HepG2 (cell line): ENCODE data around the gene SLC22A4. TPM values are rescaled to one million over a fixed set of nuclear protein-coding genes. Genes with fewer than 3 reads are reported as not detected.

Experiments used
- ATAC-seq: fragments of 200-7000 bp; cut with Tn5 transposase; 3 replicates; pipeline ENCODE4 v1.9.1; 2020; ENCODE audit warnings: mild to moderate bottlenecking, moderate library complexity
- BruUV-seq: library from RNA; stranded (reverse); fragments of 400-500 nt; replicated peaks from 2 replicates; lab custom pipeline; 2021; lab: Mats Ljungman, UMichigan
- CTCF ChIA-PET: fragments of 300-600 bp; formaldehyde crosslinking; extraction: SDS; loops from one replicate; lab custom pipeline; 2021; ENCODE audit warnings: low total read pairs, inconsistent platforms, low intra/inter-chr PET ratio; lab: Yijun Ruan, JAX
- POLR2A ChIA-PET: fragments of 350-600 bp; sonication (Branson Sonifier 250); formaldehyde crosslinking; loops from one replicate; lab custom pipeline; 2020; ENCODE audit warnings: antibody characterized with exemption, inconsistent platforms; lab: Yijun Ruan, JAX
- DNase-seq: peaks from one replicate; pipeline ENCODE4 v3.0.0-alpha.2; 2015; ENCODE audit warnings: low spot score
- FAIRE-seq: peaks from 3 replicates; lab custom pipeline; 2011; peaks lifted over from hg19 to GRCh38; lab: Jason Lieb, UNC
- H2AFZ ChIP-seq: one replicate; pipeline ENCODE4 v1.6.1; 2011; ENCODE audit warnings: low read length, inconsistent platforms
- H3K27ac ChIP-seq: fragments of 300-600 bp; 3 replicates; pipeline ENCODE4 v1.8.0; 2011; ENCODE audit warnings: mixed run types, mild to moderate bottlenecking, mixed read lengths, low read length, inconsistent platforms; ENCODE audit not compliant: insufficient read depth; ENCODE audit errors: extremely low read length
- H3K27me3 ChIP-seq, 2 experiments: fragments of 200-600 bp in 1 of 2; 2 replicates in 1 of 2; 3 replicates in 1 of 2; pipeline versions ENCODE4 v1.6.0 to v1.8.0; 2011; ENCODE audit warnings: low read length in 2 of 2, mild to moderate bottlenecking in 2 of 2, moderate library complexity in 2 of 2, inconsistent platforms in 1 of 2; ENCODE audit not compliant: insufficient read depth in 2 of 2, control insufficient read depth in 1 of 2
- H3K36me3 ChIP-seq, 2 experiments: fragments of 200-600 bp in 1 of 2; replicated peaks in 1 of 2; 2 replicates in 1 of 2; 3 replicates in 1 of 2; pipeline versions ENCODE4 v1.5.1 to v1.8.0; 2011; ENCODE audit warnings: low read length in 2 of 2, inconsistent platforms in 1 of 2; ENCODE audit not compliant: insufficient read depth in 2 of 2, control insufficient read depth in 1 of 2
- H3K4me1 ChIP-seq: 2 replicates; pipeline ENCODE4 v1.5.1; 2012; ENCODE audit warnings: low read length, inconsistent platforms; ENCODE audit not compliant: insufficient read depth
- H3K4me2 ChIP-seq: 2 replicates; pipeline ENCODE4 v1.6.0; 2011; ENCODE audit warnings: low read depth, low read length, inconsistent platforms
- H3K4me3 ChIP-seq, 3 experiments: fragments of 200-600 bp in 1 of 3; sonication (generic), shearing (Covaris generic) in 1 of 3; replicated peaks in 1 of 3; 2 replicates each; pipeline ENCODE4 v1.5.1; 2011 to 2016; ENCODE audit warnings: low read length in 3 of 3, inconsistent platforms in 2 of 3, low read depth in 2 of 3, mild to moderate bottlenecking in 2 of 3, control low read depth in 1 of 3, mixed read lengths in 1 of 3; ENCODE audit not compliant: insufficient read depth in 1 of 3
- H3K79me2 ChIP-seq: one replicate; pipeline ENCODE4 v1.6.1; 2011; ENCODE audit warnings: low read length, inconsistent platforms; ENCODE audit not compliant: insufficient read depth
- H3K9ac ChIP-seq: 2 replicates; pipeline ENCODE4 v1.6.0; 2011; ENCODE audit warnings: mild to moderate bottlenecking, low read depth, low read length, inconsistent platforms; ENCODE audit not compliant: insufficient read depth
- H3K9me3 ChIP-seq: 2 replicates; pipeline ENCODE4 v1.5.1; 2012; ENCODE audit warnings: mild to moderate bottlenecking, low read length
- H4K20me1 ChIP-seq: 2 replicates; pipeline ENCODE4 v1.6.0; 2011; ENCODE audit warnings: inconsistent platforms, mild to moderate bottlenecking, low read length, moderate library complexity; ENCODE audit not compliant: insufficient read depth
- FOXA1 ChIP-seq, 2 experiments: fragments of 450-650 bp in 1 of 2; sonication (generic) in 1 of 2; formaldehyde crosslinking in 1 of 2; IDR thresholded peaks; 2 replicates each; pipeline versions ENCODE4 v1.4.0 to v1.6.1; 2016 to 2020; ENCODE audit warnings: missing genetic modification reagents in 1 of 2
- JUN ChIP-seq: sonication (generic); formaldehyde crosslinking; IDR thresholded peaks from 2 replicates; pipeline ENCODE4 v1.4.0; 2020; ENCODE audit warnings: mild to moderate bottlenecking, missing genetic modification reagents
- PRMT3 ChIP-seq: sonication (generic); formaldehyde crosslinking; IDR thresholded peaks from 2 replicates; pipeline ENCODE4 v1.8.1; 2022; ENCODE audit warnings: low read depth, mild to moderate bottlenecking, moderate library complexity, missing genetic modification reagents, borderline replicate concordance
- SYNCRIP ChIP-seq: fragments of 200-400 bp; formaldehyde crosslinking; IDR thresholded peaks from 2 replicates; pipeline ENCODE4 v1.6.1; 2018; ENCODE audit warnings: mild to moderate bottlenecking, low read depth, low read length; ENCODE audit not compliant: insufficient read depth
- ZNF30 ChIP-seq: sonication (generic); formaldehyde crosslinking; IDR thresholded peaks from 2 replicates; pipeline ENCODE4 v1.5.0; 2020; ENCODE audit warnings: mild to moderate bottlenecking, missing genetic modification reagents
- in situ Hi-C: cut with HindIII; loops from 2 replicates; pipeline ENCODE4 v1.10.0; 2017; ENCODE audit warnings: low pct_unique_long_range_greater_than_20kb; ENCODE audit not compliant: extremely low pct_ligation_motif_present
- intact Hi-C: fragments of 100-400 bp; cut with micrococcal nuclease; formaldehyde crosslinking; loops from one replicate; pipeline ENCODE4 v1.10.0; 2022; ENCODE audit not compliant: unreplicated experiment
- polyA plus RNA-seq, 8 experiments: library from polyadenylated mRNA; depleted of rRNA in 3 of 8; stranded (reverse) in 7 of 8; unstranded in 1 of 8; fragments of >200 nt; fragmentation: Illumina TruSeq in 4 of 8; extraction: Trizol in 4 of 8; gene quantifications; 2 replicates each; pipeline versions ENCODE4 v1.2.1 to v1.2.3, GENCODE V29; 2011 to 2016; ENCODE audit warnings: low read depth in 4 of 8, missing spikeins in 1 of 8, mixed read lengths in 1 of 8; ENCODE audit not compliant: insufficient read depth in 1 of 8
- total RNA-seq, 5 experiments: library from RNA; depleted of rRNA; stranded (reverse); fragments of >200 nt; fragmentation: Illumina TruSeq; extraction: Trizol; gene quantifications; 2 replicates each; pipeline ENCODE4 v1.2.3, GENCODE V29; 2016; ENCODE audit warnings: low read depth in 1 of 5
- TF ChIP-seq, protein P1 (sequence below): sonication (generic); formaldehyde crosslinking; IDR thresholded peaks from 2 replicates; pipeline ENCODE4 v1.5.0; 2020; ENCODE audit warnings: missing genetic modification reagents
- TF ChIP-seq, protein P2 (sequence below): sonication (generic); formaldehyde crosslinking; IDR thresholded peaks from 2 replicates; pipeline ENCODE4 v1.5.0; 2020; ENCODE audit warnings: mild to moderate bottlenecking, missing genetic modification reagents
- TF ChIP-seq, protein P3 (sequence below): sonication (generic); formaldehyde crosslinking; IDR thresholded peaks from 2 replicates; pipeline ENCODE4 v1.9.0; 2022; ENCODE audit warnings: low read depth, missing genetic modification reagents
- TF ChIP-seq, protein P4 (sequence below): sonication (generic); formaldehyde crosslinking; IDR thresholded peaks from 2 replicates; pipeline ENCODE4 v1.4.0; 2020; ENCODE audit warnings: mild to moderate bottlenecking, missing genetic modification reagents
- TF ChIP-seq, protein P5 (sequence below): sonication (generic); formaldehyde crosslinking; IDR thresholded peaks from 2 replicates; pipeline ENCODE4 v1.8.1; 2023; ENCODE audit warnings: mild to moderate bottlenecking, missing genetic modification reagents, borderline replicate concordance

The SLC22A4 gene
- total and polyA plus RNA-seq, 2 of the 13 experiments (the other 11 are each of a cell fraction or from before 2014, with no cell fraction given) = 0.33 to 0.62 TPM

DNA sequence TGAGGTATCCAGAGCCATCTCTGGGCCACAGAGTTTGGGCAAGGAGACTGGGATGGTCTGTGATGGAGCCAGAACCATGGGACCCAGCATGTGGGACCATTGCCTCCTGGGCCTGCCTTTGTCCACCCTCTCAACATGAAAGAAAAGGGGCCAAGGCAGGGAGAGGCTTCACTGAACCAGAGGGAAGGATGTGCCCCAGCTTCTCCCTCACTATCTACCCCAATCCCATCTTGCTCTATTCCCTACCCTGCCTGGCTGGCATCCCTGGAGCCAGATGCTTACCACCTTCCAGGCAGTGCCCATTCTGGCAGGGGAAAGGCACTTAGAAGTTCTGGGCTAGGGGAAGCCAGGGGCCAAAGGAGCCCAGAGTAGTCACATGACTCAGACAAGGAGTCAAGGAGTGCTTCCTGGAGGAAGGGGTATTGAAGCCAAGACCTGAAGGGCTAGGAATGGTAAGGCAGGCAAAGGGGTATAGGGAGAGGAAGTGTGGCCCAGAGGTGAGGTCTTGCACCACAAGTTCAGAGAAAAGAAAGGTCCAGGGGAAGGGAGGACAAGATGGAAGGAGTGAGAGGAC lies 26.9 kb upstream of the SLC22A4 start:
- no peak overlapping the region for H2AFZ ChIP-seq
- H3K79me2 ChIP-seq = no peaks in the 10 kb centered on the region
- ChIA-PET POLR2A (no interaction called here), CTCF (no interaction called here)
- no peak overlapping the region for H3K27ac ChIP-seq
- H3K9ac ChIP-seq = no peak overlapping the region
- H3K9me3 ChIP-seq = no peaks in the 10 kb centered on the region
- ATAC-seq (no peak), FAIRE-seq (no peak), DNase-seq (no peak)
- in situ Hi-C loops = no loop called here
- BruUV-seq = no TSS peak
- no peaks in the 10 kb centered on the region for H3K27me3 ChIP-seq
- H4K20me1 ChIP-seq = no peaks in the 10 kb centered on the region
- H3K36me3 ChIP-seq = no peaks in the 10 kb centered on the region
- intact Hi-C loops = no loop called here
- no peak overlapping the region for H3K4me3 ChIP-seq
- H3K4me1 ChIP-seq = peaks cover 52% of the 10 kb centered on the region
- no peak overlapping the region for H3K4me2 ChIP-seq
- TF ChIP-seq, protein P1, sequence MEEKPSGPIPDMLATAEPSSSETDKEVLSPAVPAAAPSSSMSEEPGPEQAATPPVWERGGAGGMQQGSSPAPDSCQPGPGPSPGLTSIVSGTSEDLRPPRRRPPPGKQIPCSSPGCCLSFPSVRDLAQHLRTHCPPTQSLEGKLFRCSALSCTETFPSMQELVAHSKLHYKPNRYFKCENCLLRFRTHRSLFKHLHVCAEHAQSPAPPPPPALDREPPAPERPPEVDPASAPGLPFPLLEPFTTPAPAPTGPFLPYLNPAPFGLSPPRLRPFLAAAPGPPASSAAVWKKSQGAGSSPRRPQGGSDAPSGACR (CRISPR knock-in tag) = no peak
- TF ChIP-seq, protein P2, sequence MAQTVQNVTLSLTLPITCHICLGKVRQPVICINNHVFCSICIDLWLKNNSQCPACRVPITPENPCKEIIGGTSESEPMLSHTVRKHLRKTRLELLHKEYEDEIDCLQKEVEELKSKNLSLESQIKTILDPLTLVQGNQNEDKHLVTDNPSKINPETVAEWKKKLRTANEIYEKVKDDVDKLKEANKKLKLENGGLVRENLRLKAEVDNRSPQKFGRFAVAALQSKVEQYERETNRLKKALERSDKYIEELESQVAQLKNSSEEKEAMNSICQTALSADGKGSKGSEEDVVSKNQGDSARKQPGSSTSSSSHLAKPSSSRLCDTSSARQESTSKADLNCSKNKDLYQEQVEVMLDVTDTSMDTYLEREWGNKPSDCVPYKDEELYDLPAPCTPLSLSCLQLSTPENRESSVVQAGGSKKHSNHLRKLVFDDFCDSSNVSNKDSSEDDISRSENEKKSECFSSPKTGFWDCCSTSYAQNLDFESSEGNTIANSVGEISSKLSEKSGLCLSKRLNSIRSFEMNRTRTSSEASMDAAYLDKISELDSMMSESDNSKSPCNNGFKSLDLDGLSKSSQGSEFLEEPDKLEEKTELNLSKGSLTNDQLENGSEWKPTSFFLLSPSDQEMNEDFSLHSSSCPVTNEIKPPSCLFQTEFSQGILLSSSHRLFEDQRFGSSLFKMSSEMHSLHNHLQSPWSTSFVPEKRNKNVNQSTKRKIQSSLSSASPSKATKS (CRISPR knock-in tag) = no peak
- TF ChIP-seq SYNCRIP (no peak), JUN (no peak), FOXA1 (IDR thresholded peaks at IDR 0.05) (no peak), FOXA1 (CRISPR knock-in tag; IDR thresholded peaks at IDR 0.05) (no peak), ZNF30 (CRISPR knock-in tag) (no peak), PRMT3 (CRISPR knock-in tag) (no peak)
- TF ChIP-seq, protein P3, sequence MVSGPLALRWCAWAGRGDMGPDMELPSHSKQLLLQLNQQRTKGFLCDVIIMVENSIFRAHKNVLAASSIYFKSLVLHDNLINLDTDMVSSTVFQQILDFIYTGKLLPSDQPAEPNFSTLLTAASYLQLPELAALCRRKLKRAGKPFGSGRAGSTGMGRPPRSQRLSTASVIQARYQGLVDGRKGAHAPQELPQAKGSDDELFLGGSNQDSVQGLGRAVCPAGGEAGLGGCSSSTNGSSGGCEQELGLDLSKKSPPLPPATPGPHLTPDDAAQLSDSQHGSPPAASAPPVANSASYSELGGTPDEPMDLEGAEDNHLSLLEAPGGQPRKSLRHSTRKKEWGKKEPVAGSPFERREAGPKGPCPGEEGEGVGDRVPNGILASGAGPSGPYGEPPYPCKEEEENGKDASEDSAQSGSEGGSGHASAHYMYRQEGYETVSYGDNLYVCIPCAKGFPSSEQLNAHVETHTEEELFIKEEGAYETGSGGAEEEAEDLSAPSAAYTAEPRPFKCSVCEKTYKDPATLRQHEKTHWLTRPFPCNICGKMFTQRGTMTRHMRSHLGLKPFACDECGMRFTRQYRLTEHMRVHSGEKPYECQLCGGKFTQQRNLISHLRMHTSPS (CRISPR knock-in tag) = no peak
- TF ChIP-seq, protein P4, sequence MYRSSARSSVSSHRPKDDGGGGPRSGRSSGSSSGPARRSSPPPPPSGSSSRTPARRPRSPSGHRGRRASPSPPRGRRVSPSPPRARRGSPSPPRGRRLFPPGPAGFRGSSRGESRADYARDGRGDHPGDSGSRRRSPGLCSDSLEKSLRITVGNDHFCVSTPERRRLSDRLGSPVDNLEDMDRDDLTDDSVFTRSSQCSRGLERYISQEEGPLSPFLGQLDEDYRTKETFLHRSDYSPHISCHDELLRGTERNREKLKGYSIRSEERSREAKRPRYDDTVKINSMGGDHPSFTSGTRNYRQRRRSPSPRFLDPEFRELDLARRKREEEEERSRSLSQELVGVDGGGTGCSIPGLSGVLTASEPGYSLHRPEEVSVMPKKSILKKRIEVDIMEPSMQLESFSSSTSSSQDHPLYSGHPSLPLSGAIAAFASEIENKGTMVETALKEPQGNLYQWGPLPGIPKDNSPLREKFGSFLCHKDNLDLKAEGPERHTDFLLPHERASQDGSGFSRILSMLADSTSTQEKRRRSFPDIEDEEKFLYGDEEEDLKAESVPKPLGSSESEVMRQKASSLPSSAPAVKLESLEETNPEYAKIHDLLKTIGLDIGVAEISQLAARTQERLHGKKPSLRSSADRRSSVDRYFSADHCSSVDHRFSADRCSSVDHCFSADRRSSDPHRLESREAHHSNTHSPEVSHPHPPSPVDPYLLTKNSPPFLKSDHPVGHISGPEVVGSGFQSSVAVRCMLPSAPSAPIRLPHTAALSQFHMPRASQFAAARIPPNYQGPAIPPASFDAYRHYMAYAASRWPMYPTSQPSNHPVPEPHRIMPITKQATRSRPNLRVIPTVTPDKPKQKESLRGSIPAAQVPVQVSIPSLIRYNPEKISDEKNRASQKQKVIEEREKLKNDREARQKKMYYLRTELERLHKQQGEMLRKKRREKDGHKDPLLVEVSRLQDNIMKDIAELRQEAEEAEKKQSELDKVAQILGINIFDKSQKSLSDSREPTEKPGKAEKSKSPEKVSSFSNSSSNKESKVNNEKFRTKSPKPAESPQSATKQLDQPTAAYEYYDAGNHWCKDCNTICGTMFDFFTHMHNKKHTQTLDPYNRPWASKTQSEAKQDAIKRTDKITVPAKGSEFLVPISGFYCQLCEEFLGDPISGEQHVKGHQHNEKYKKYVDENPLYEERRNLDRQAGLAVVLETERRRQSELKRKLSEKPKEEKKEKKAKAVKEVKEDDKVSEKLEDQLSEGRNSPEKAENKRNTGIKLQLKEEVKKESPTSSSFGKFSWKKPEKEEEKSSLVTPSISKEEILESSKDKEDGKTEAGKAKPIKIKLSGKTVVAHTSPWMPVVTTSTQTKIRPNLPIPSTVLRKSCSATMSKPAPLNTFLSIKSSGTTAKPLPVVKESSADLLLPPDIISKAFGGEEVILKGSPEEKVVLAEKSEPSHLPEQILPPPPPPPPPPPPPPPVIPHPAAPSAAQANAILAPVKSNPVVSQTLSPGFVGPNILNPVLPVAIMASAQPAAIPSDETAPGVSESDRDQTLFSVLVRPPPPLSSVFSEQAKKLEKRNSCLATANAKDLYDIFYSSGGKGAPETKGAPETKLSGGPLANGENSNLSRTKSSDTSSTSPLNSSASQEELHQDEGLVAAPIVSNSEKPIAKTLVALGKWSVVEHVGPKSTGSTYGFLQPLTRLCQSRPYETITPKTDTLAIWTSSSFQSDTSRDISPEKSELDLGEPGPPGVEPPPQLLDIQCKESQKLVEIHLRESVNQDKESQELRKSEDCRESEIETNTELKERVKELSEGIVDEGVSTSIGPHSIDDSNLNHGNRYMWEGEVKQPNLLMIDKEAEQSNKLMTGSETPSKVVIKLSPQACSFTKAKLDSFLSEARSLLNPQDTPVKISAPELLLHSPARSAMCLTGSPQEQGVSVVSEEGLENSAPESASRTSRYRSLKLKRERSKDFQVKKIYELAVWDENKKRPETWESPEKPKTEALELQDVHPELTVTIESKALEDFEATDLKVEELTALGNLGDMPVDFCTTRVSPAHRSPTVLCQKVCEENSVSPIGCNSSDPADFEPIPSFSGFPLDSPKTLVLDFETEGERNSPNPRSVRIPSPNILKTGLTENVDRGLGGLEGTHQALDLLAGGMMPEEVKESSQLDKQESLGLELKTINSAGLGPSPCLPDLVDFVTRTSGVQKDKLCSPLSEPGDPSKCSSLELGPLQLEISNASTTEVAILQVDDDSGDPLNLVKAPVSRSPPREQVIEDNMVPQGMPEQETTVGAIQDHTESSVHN = no peak
- TF ChIP-seq, protein P5, sequence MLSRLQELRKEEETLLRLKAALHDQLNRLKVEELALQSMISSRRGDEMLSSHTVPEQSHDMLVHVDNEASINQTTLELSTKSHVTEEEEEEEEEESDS (CRISPR knock-in tag) = no peak
